ENCODE results near the gene ID4. TPM values are rescaled to one million over a fixed set of nuclear protein-coding genes. Genes with fewer than 3 reads are reported as not detected.
A peak's percentile ranks its signal among the peaks of the same experiment; 100 is the strongest.

ID4 gene
- total and polyA plus RNA-seq, 2 of the 8 experiments (the other 6 are each of a cell fraction or from before 2014, with no cell fraction given), result 2.0 to 8.3 TPM

- POLR2A ChIA-PET (ENCODE audit: partially characterized antibody), result no interaction called here
- TF ChIP-seq KDM4A (IDR thresholded peaks at IDR 0.05; ENCODE audit: low read depth, low read length, severe bottlenecking), result no peak
- no peak for TF ChIP-seq POU5F1 (IDR thresholded peaks at IDR 0.05; ENCODE audit: low read depth, low read length)
- TF ChIP-seq YY1 (IDR thresholded peaks at IDR 0.05; ENCODE audit: low read depth, low read length), result no peak
- no peak for TF ChIP-seq POLR2AphosphoS5 (IDR thresholded peaks at IDR 0.05; ENCODE audit: low read depth, low read length)
- no peak for TF ChIP-seq RAD21 (IDR thresholded peaks at IDR 0.05 in 1 of 2, conservative IDR thresholded peaks at IDR 0.05 in 1 of 2; ENCODE audit: low read depth in 2 of 2, low read length in 2 of 2)
- TF ChIP-seq, protein P1, sequence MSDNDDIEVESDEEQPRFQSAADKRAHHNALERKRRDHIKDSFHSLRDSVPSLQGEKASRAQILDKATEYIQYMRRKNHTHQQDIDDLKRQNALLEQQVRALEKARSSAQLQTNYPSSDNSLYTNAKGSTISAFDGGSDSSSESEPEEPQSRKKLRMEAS (IDR thresholded peaks at IDR 0.05), result no peak
- Histone ChIP-seq H2AK5ac (ENCODE audit: low read depth, low read length) (no peak overlapping the region), H3K4ac (replicated peaks; ENCODE audit: insufficient read length, low read depth, low read length) (no peak overlapping the region), H3K27ac (ENCODE audit: low read depth, low read length) (no peak overlapping the region), H3K9ac (replicated peaks in 1 of 4; ENCODE audit: extremely low read depth in 1 of 4, low read depth in 3 of 4, low read length in 3 of 4) (no peak overlapping the region), H4K91ac (replicated peaks; ENCODE audit: insufficient read length, low read length) (no peak overlapping the region), H2BK5ac (ENCODE audit: low read depth, low read length) (no peak overlapping the region), H2BK15ac (ENCODE audit: low read length) (no peak overlapping the region), H3K18ac (ENCODE audit: extremely low read depth, low read length) (no peak overlapping the region), H3K79me2 (ENCODE audit: control insufficient read depth in 1 of 2, insufficient read depth in 2 of 2, low read length in 2 of 2) (peaks cover 0 to 13% of the 10 kb centered on the region in 2 experiments; a peak in 2 of 4 replicates), H3K9me3 (ENCODE audit: insufficient read depth in 2 of 2, low read depth in 1 of 2, low read length in 1 of 2) (no peaks in the 10 kb centered on the region), H3K4me3 (ENCODE audit: extremely low read depth in 1 of 4, insufficient read depth in 2 of 4, low read depth in 3 of 4, low read length in 4 of 4) (no peak overlapping the region), H4K5ac (ENCODE audit: insufficient read length, low read depth, low read length) (no peak overlapping the region), H2BK12ac (ENCODE audit: low read depth, low read length) (no peak overlapping the region; the same call in 1 of the 2 replicates), H2AFZ (ENCODE audit: low read length) (no peak overlapping the region), H2BK120ac (replicated peaks; ENCODE audit: low read depth, low read length) (no peak overlapping the region), H3K4me1 (replicated peaks in 1 of 4; ENCODE audit: control insufficient read depth in 3 of 4, insufficient read depth in 4 of 4, low read length in 3 of 4) (peaks cover 0 to 8% (median 3%) of the 10 kb centered on the region in 4 experiments; a peak in 3 of 7 replicates), H3K23me2 (ENCODE audit: low read depth, low read length) (peaks cover 18% of the 10 kb centered on the region), H3K4me2 (ENCODE audit: insufficient read depth in 1 of 2, low read depth in 2 of 2, low read length in 2 of 2) (0 out of 4 replicates have a peak overlapping the region, but pooled peaks of 1 of the 2 experiments have one; percentile 23), H2BK20ac (ENCODE audit: low read length) (no peak overlapping the region), H4K8ac (ENCODE audit: extremely low read depth, insufficient read depth, low read length) (no peak overlapping the region), H3K14ac (ENCODE audit: insufficient read length) (no peak overlapping the region), H3K56ac (replicated peaks; ENCODE audit: insufficient read length, low read depth, low read length) (no peak overlapping the region), H4K20me1 (replicated peaks in 1 of 2; ENCODE audit: control insufficient read depth in 1 of 2, insufficient read depth in 2 of 2, low read length in 2 of 2) (peaks cover 0 to 2% of the 10 kb centered on the region in 2 experiments), H3K36me3 (ENCODE audit: control insufficient read depth in 2 of 4, insufficient read depth in 4 of 4, low read length in 3 of 4) (peaks cover 0 to 18% (median 0%) of the 10 kb centered on the region in 4 experiments; a peak in 1 of 8 replicates), H3K23ac (ENCODE audit: insufficient read length) (no peak overlapping the region), H3K79me1 (ENCODE audit: low read depth, low read length) (no peaks in the 10 kb centered on the region), H3K27me3 (replicated peaks in 1 of 4; ENCODE audit: control insufficient read depth in 3 of 4, extremely low read depth in 1 of 4, insufficient read depth in 3 of 4, low read length in 3 of 4) (peaks cover 0 to 4% (median 0%) of the 10 kb centered on the region in 4 experiments; a peak in 2 of 7 replicates)
- FAIRE-seq (no peak), DNase-seq (ENCODE audit: low read depth in 1 of 2, low spot score in 2 of 2) (no peak)
- WGBS, 2 experiments (ENCODE audit: extremely low coverage in 1 of 2, insufficient coverage in 1 of 2, insufficient read length in 1 of 2, insufficient replicate concordance in 2 of 2, low coverage in 1 of 2, low lambda C conversion rate in 2 of 2, missing lambda C conversion rate in 1 of 2), result 66% methylated on average over 3 of the region's 3 CpGs; no CpG with 5 or more reads in 1 of the 2 experiments
- CTCF ChIA-PET (ENCODE audit: partially characterized antibody), result interaction anchor here (0.6 to 0.9 kb wide), 2 partner anchors 143 to 227 kb away, joined by 3 read pairs; no protein-coding TSS in a partner anchor
Measured at GRCh38 chr6:19841181-19841580, 4.0 kb downstream of the ID4 start.

All from H1 (cell line).